Peyer's patch (tissue), 4 donors: ENCODE measurements around the gene TMEM258. TPM values are rescaled to one million over a fixed set of nuclear protein-coding genes. Genes with fewer than 3 reads are reported as not detected.

Experiments
- DNase-seq, 3 donors: peaks; one replicate each; pipeline ENCODE4 v3.0.0-alpha.2; 2017 to 2019
- H3K27ac ChIP-seq, 4 donors: fragments of 200-600 bp; sonication (generic); one replicate each; pipeline ENCODE4 v1.5.1; 2016 to 2019
- H3K27me3 ChIP-seq, 2 donors: fragments of 200-600 bp; sonication (generic); one replicate each; pipeline ENCODE4 v1.5.1; 2019
- H3K36me3 ChIP-seq, 3 donors: fragments of 200-600 bp; sonication (generic); one replicate each; pipeline ENCODE4 v1.5.1; 2016 to 2019
- H3K4me1 ChIP-seq, 4 donors: fragments of 200-600 bp; sonication (generic); one replicate each; pipeline ENCODE4 v1.5.1; 2016 to 2019
- H3K4me3 ChIP-seq, 4 donors: fragments of 200-600 bp; sonication (generic); 1 replicate in 3 of 4; 2 replicates in 1 of 4; pipeline ENCODE4 v1.5.1; 2016 to 2019; ENCODE audit warnings: mild to moderate bottlenecking in 1 of 4
- H3K9me3 ChIP-seq, 4 donors: fragments of 200-600 bp; sonication (generic); one replicate each; pipeline ENCODE4 v1.5.1; 2016 to 2019; ENCODE audit warnings: mild to moderate bottlenecking in 1 of 4
- POLR2A ChIP-seq, 2 donors: fragments of 450-650 bp; IDR thresholded peaks; one replicate each; pipeline ENCODE4 v1.5.1; 2017; ENCODE audit warnings: antibody characterized with exemption in 2 of 2, mild to moderate bottlenecking in 2 of 2, moderate library complexity in 2 of 2
- total RNA-seq, 4 donors: library from RNA; depleted of rRNA; stranded (reverse); fragments of >200 nt; gene quantifications; one replicate each; pipeline ENCODE4 v1.1.0, GENCODE V29; 2016
- TF ChIP-seq, protein P1 (sequence below), 6 experiments: fragments of 450-650 bp in 4 of 6; fragments of 200-600 bp in 2 of 6; sonication (generic) in 1 of 6; IDR thresholded peaks; one replicate each; pipeline ENCODE4 v1.5.1; 2017 to 2019; ENCODE audit warnings: antibody characterized with exemption in 6 of 6, mild to moderate bottlenecking in 3 of 6, moderate library complexity in 1 of 6

TMEM258 gene
- total RNA-seq, 4 donors from 2014 or later, result 28.7 to 34.7 (median 34.5) TPM; not detected in 1

DNA sequence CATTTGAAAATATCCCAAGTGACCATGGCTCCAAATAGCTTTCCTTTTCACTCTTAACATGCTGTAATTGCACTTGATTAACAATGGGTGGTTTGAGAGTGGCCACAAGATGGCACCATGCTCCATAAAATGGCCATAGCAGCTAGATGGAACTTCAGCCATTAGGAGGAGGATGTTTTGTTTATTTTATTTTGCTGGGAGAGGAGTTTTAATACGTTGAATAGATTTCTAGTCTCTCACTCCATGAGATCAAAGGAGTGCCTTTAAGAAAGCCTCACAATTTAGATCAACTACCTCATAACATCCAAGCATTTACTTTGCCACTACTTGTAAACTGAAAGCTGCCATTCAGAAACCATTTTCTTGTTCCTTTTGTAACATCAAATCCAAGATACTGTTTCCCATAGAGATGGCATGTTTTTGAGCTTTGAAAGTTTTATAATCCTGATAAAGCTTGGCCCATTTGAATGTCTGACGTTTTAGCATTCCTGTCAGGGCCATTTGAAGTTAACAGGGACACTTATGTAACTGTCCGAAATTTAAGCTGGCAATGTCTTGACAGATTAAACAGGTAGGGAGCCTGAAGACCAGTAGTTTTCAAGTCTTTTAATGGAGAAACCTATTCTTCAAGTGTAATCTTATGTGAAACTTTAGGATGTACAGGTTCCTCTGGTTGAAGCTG, 5.0 kb upstream of the TMEM258 start:
- Histone ChIP-seq H3K27ac (no peak overlapping the region), H3K36me3 (peaks cover 0 to 6% (median 0%) of the 10 kb centered on the region in 3 donors), H3K4me3 (no peak overlapping the region), H3K27me3 (no peaks in the 10 kb centered on the region), H3K4me1 (peaks cover 0 to 10% (median 3%) of the 10 kb centered on the region in 4 donors), H3K9me3 (no peaks in the 10 kb centered on the region)
- TF ChIP-seq, protein P1, sequence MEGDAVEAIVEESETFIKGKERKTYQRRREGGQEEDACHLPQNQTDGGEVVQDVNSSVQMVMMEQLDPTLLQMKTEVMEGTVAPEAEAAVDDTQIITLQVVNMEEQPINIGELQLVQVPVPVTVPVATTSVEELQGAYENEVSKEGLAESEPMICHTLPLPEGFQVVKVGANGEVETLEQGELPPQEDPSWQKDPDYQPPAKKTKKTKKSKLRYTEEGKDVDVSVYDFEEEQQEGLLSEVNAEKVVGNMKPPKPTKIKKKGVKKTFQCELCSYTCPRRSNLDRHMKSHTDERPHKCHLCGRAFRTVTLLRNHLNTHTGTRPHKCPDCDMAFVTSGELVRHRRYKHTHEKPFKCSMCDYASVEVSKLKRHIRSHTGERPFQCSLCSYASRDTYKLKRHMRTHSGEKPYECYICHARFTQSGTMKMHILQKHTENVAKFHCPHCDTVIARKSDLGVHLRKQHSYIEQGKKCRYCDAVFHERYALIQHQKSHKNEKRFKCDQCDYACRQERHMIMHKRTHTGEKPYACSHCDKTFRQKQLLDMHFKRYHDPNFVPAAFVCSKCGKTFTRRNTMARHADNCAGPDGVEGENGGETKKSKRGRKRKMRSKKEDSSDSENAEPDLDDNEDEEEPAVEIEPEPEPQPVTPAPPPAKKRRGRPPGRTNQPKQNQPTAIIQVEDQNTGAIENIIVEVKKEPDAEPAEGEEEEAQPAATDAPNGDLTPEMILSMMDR (IDR thresholded peaks at IDR 0.05), result peak; percentile 54 to 98 (median 96)
- no peak for TF ChIP-seq POLR2A (IDR thresholded peaks at IDR 0.05)
- DNase-seq, result peak in 2 of 3 donors; percentile 74 to 94

DNA sequence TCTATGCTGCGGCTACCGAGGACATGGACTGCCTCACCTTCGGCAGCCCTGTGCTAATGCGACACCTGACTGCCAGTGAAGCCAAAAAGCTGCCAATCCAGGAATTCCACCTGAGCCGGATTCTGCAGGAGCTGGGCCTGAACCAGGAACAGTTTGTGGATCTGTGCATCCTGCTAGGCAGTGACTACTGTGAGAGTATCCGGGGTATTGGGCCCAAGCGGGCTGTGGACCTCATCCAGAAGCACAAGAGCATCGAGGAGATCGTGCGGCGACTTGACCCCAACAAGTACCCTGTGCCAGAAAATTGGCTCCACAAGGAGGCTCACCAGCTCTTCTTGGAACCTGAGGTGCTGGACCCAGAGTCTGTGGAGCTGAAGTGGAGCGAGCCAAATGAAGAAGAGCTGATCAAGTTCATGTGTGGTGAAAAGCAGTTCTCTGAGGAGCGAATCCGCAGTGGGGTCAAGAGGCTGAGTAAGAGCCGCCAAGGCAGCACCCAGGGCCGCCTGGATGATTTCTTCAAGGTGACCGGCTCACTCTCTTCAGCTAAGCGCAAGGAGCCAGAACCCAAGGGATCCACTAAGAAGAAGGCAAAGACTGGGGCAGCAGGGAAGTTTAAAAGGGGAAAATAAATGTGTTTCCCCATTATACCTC, 3.6 kb upstream of the TMEM258 start:
- no peaks in the 10 kb centered on the region for H3K36me3 ChIP-seq
- H3K9me3 ChIP-seq, result no peaks in the 10 kb centered on the region
- no peak overlapping the region for H3K27ac ChIP-seq
- no peak for DNase-seq
- H3K27me3 ChIP-seq, result no peaks in the 10 kb centered on the region
- TF ChIP-seq POLR2A (IDR thresholded peaks at IDR 0.05), result no peak
- TF ChIP-seq, protein P1 (IDR thresholded peaks at IDR 0.05), result no peak
- H3K4me1 ChIP-seq, result peaks cover 0 to 18% (median 3%) of the 10 kb centered on the region in 4 donors
- no peak overlapping the region for H3K4me3 ChIP-seq

DNA sequence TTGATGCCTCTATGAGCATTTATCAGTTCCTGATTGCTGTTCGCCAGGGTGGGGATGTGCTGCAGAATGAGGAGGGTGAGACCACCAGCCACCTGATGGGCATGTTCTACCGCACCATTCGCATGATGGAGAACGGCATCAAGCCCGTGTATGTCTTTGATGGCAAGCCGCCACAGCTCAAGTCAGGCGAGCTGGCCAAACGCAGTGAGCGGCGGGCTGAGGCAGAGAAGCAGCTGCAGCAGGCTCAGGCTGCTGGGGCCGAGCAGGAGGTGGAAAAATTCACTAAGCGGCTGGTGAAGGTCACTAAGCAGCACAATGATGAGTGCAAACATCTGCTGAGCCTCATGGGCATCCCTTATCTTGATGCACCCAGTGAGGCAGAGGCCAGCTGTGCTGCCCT, 3.1 kb upstream of the TMEM258 start:
- H3K27ac ChIP-seq, result no peak overlapping the region
- no peak overlapping the region for H3K4me3 ChIP-seq
- H3K4me1 ChIP-seq, result peaks cover 0 to 18% (median 3%) of the 10 kb centered on the region in 4 donors
- DNase-seq, result no peak
- no peaks in the 10 kb centered on the region for H3K9me3 ChIP-seq
- TF ChIP-seq, protein P1 (IDR thresholded peaks at IDR 0.05), result no peak
- TF ChIP-seq POLR2A (IDR thresholded peaks at IDR 0.05), result no peak
- no peaks in the 10 kb centered on the region for H3K27me3 ChIP-seq
- no peaks in the 10 kb centered on the region for H3K36me3 ChIP-seq

- H3K4me3 ChIP-seq, result no peak overlapping the region
- H3K9me3 ChIP-seq, result no peaks in the 10 kb centered on the region
- DNase-seq, result no peak
- H3K27me3 ChIP-seq, result no peaks in the 10 kb centered on the region
- peaks cover 0 to 18% (median 3%) of the 10 kb centered on the region in 4 donors for H3K4me1 ChIP-seq
- TF ChIP-seq POLR2A (IDR thresholded peaks at IDR 0.05), result no peak
- TF ChIP-seq, protein P1 (IDR thresholded peaks at IDR 0.05), result no peak
- H3K36me3 ChIP-seq, result peaks cover 0 to 9% (median 0%) of the 10 kb centered on the region in 3 donors
- H3K27ac ChIP-seq, result no peak overlapping the region
These were observed 2.2 kb upstream of the TMEM258 start for GRCh38 chr11:61794579-61794978.

DNA sequence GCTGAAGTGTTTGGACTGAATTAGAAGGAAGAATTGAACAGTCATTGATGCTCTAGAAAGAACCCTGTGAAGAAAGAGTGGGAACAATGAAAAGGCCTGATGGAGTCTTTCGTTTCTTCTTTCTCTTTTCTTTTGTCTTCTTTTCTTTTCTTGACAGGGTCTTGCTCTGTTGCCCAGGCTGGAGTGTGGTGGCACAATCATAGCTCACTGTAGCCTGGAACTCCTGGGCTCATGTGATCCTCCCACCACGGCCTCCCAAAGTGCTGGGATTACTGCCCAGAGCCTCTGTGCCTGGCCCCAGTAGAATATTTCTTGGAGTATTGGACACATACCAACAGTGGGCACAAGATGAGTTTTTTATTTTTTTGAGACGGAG, 1.4 kb upstream of the TMEM258 start:
- H3K9me3 ChIP-seq, result no peaks in the 10 kb centered on the region
- H3K27ac ChIP-seq, result no peak overlapping the region
- no peak for DNase-seq
- TF ChIP-seq, protein P1 (IDR thresholded peaks at IDR 0.05), result no peak
- TF ChIP-seq POLR2A (IDR thresholded peaks at IDR 0.05), result no peak
- H3K36me3 ChIP-seq, result peaks cover 0 to 16% (median 0%) of the 10 kb centered on the region in 3 donors
- peaks cover 0 to 18% (median 3%) of the 10 kb centered on the region in 4 donors for H3K4me1 ChIP-seq
- no peaks in the 10 kb centered on the region for H3K27me3 ChIP-seq
- H3K4me3 ChIP-seq, result peak overlapping the region in 1 of 4 donors; percentile 81
